Gastroesophageal sphincter (tissue), 3 donors: ENCODE data around the gene SYT1.

Source experiments
- CTCF ChIP-seq, 4 experiments: fragments of 200-600 bp in 2 of 4; fragments of 450-650 bp in 2 of 4; sonication (generic) in 1 of 4; IDR thresholded peaks; one replicate each; pipeline ENCODE4 v1.5.1; 2017 to 2019; ENCODE audit warnings: antibody characterized with exemption in 4 of 4, mild to moderate bottlenecking in 2 of 4, moderate library complexity in 2 of 4
- EP300 ChIP-seq: sonication (generic); formaldehyde crosslinking; IDR thresholded peaks from one replicate; pipeline ENCODE4 v1.6.1; 2017; ENCODE audit warnings: antibody characterized with exemption, mild to moderate bottlenecking
- POLR2A ChIP-seq, 2 donors: fragments of 450-650 bp; IDR thresholded peaks; one replicate each; pipeline ENCODE4 v1.6.1; 2017; ENCODE audit warnings: antibody characterized with exemption in 2 of 2, mild to moderate bottlenecking in 2 of 2, moderate library complexity in 1 of 2
- POLR2AphosphoS5 ChIP-seq: sonication (generic); formaldehyde crosslinking; IDR thresholded peaks from one replicate; pipeline ENCODE4 v1.6.1; 2017; ENCODE audit warnings: antibody characterized with exemption

- TF ChIP-seq CTCF (IDR thresholded peaks at IDR 0.05) (no peak), POLR2A (IDR thresholded peaks at IDR 0.05) (no peak), EP300 (no peak), POLR2AphosphoS5 (no peak)
Observed at GRCh38 chr12:78878459-78878858, 13.9 kb downstream of the SYT1 start.
